ENCODE measurements around the gene SCAMP3. TPM values are rescaled to one million over a fixed set of nuclear protein-coding genes. Genes with fewer than 3 reads are reported as not detected.

SCAMP3 gene
- total RNA-seq, 1 donor from 2014 or later, result 68.9 TPM

DNA sequence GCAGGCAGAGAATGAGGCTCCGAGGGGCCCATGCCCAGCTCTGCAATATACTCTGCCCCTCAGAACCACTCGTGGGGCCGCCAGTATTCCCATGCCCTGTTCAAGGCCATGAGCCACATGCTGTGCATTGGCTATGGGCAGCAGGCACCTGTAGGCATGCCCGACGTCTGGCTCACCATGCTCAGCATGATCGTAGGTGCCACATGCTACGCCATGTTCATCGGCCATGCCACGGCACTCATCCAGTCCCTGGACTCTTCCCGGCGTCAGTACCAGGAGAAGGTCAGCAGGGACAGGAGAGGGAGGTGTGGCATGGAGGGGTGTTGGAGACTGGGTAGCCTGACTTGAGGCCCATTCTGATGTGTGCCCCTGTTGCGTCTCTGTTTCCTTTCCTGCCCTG lies 22.3 kb upstream of the SCAMP3 start:
- Mint-ChIP-seq H3K9me3 (no peaks in the 10 kb centered on the region), H3K4me1 (peaks cover 3% of the 10 kb centered on the region), H3K4me3 (no peak overlapping the region), H3K27ac (ENCODE audit: unreplicated experiment) (no peak overlapping the region), H3K27me3 (ENCODE audit: low read depth) (no peaks in the 10 kb centered on the region), H3K36me3 (ENCODE audit: low read depth) (peaks cover 4% of the 10 kb centered on the region)
- TF ChIP-seq, protein P1, sequence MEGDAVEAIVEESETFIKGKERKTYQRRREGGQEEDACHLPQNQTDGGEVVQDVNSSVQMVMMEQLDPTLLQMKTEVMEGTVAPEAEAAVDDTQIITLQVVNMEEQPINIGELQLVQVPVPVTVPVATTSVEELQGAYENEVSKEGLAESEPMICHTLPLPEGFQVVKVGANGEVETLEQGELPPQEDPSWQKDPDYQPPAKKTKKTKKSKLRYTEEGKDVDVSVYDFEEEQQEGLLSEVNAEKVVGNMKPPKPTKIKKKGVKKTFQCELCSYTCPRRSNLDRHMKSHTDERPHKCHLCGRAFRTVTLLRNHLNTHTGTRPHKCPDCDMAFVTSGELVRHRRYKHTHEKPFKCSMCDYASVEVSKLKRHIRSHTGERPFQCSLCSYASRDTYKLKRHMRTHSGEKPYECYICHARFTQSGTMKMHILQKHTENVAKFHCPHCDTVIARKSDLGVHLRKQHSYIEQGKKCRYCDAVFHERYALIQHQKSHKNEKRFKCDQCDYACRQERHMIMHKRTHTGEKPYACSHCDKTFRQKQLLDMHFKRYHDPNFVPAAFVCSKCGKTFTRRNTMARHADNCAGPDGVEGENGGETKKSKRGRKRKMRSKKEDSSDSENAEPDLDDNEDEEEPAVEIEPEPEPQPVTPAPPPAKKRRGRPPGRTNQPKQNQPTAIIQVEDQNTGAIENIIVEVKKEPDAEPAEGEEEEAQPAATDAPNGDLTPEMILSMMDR (conservative IDR thresholded peaks at IDR 0.05), result no peak
- no peak for DNase-seq (ENCODE audit: low read depth, low spot score)

DNA sequence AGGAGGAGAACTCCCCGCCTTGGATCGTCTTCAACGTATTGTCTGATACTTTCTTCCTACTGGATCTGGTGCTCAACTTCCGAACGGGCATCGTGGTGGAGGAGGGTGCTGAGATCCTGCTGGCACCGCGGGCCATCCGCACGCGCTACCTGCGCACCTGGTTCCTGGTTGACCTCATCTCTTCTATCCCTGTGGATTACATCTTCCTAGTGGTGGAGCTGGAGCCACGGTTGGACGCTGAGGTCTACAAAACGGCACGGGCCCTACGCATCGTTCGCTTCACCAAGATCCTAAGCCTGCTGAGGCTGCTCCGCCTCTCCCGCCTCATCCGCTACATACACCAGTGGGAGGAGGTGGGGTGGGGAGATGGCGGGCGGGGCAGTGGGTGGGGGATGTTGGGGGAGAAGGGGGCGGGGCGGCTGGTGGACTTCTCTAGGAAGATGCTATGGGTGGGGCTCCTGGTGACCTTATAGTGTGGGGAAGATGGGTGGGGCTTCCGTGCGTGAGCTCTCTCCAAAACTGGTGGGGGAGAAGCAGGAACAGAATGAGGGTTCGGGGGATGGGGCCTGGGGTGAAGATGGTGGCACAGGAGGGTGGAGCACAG lies 20.4 kb upstream of the SCAMP3 start:
- H3K9me3 Mint-ChIP-seq, result no peaks in the 10 kb centered on the region
- peaks cover 16% of the 10 kb centered on the region for H3K4me1 Mint-ChIP-seq
- H3K4me3 Mint-ChIP-seq, result no peak overlapping the region
- H3K36me3 Mint-ChIP-seq (ENCODE audit: low read depth), result peaks cover 4% of the 10 kb centered on the region
- no peaks in the 10 kb centered on the region for H3K27me3 Mint-ChIP-seq (ENCODE audit: low read depth)
- TF ChIP-seq, protein P1 (conservative IDR thresholded peaks at IDR 0.05), result no peak
- no peak for DNase-seq (ENCODE audit: low read depth, low spot score)
- no peak overlapping the region for H3K27ac Mint-ChIP-seq (ENCODE audit: unreplicated experiment)

DNA sequence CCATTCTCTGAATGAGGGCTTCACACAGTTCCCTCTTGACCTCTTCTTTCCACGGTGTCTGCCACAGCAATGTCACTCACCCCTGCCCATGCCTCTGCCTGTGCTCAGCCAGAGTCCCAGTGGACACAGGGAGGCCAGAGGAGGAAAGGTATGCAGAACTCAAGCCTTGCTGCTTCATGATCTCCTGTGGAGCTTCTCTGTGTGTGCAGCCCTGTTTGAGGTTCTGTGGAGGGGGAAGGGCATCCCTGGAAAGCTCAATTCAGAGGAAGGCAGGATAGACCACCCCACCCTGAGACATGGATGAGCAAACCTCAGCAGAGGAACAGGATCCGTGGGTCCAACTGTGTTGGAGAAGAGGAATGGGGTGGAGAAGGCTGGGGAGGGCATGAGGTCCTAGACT lies 17.1 kb upstream of the SCAMP3 start:
- Mint-ChIP-seq H3K9me3 (no peaks in the 10 kb centered on the region), H3K27ac (ENCODE audit: unreplicated experiment) (no peak overlapping the region), H3K27me3 (ENCODE audit: low read depth) (no peaks in the 10 kb centered on the region), H3K36me3 (ENCODE audit: low read depth) (peaks cover 4% of the 10 kb centered on the region), H3K4me3 (peak overlapping the region; percentile 90), H3K4me1 (peaks cover 30% of the 10 kb centered on the region)
- TF ChIP-seq, protein P1 (conservative IDR thresholded peaks at IDR 0.05), result no peak
- no peak for DNase-seq (ENCODE audit: low read depth, low spot score)

DNA sequence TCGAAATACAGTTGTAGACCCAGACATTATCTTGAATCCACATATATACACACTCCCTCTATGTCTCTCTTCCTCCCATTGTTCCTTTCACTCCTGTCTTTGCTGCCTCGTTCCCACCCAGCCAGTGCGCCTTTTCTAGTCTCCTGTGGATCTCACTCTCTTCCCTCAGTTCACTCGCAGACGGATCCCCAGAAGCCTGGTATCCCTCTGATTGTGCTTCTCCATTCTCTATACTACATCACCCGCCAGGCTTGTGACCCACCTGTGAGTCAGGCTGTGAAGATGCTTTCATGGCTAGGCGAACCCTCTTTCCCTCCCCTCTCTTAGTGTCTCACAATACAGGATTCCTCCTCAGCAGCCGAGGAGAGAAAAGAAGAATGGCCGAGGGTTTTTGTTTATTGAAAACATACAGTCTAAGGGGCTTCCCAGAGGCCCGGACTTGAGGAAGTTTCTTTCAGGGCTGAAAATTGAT lies 16.6 kb upstream of the SCAMP3 start:
- TF ChIP-seq, protein P1 (conservative IDR thresholded peaks at IDR 0.05), result peak; percentile 5
- no peak for DNase-seq (ENCODE audit: low read depth, low spot score)
- Mint-ChIP-seq H3K9me3 (no peaks in the 10 kb centered on the region), H3K4me1 (peaks cover 32% of the 10 kb centered on the region), H3K27ac (ENCODE audit: unreplicated experiment) (no peak overlapping the region), H3K4me3 (peak overlapping the region; percentile 90), H3K27me3 (ENCODE audit: low read depth) (no peaks in the 10 kb centered on the region), H3K36me3 (ENCODE audit: low read depth) (peaks cover 4% of the 10 kb centered on the region)

DNA sequence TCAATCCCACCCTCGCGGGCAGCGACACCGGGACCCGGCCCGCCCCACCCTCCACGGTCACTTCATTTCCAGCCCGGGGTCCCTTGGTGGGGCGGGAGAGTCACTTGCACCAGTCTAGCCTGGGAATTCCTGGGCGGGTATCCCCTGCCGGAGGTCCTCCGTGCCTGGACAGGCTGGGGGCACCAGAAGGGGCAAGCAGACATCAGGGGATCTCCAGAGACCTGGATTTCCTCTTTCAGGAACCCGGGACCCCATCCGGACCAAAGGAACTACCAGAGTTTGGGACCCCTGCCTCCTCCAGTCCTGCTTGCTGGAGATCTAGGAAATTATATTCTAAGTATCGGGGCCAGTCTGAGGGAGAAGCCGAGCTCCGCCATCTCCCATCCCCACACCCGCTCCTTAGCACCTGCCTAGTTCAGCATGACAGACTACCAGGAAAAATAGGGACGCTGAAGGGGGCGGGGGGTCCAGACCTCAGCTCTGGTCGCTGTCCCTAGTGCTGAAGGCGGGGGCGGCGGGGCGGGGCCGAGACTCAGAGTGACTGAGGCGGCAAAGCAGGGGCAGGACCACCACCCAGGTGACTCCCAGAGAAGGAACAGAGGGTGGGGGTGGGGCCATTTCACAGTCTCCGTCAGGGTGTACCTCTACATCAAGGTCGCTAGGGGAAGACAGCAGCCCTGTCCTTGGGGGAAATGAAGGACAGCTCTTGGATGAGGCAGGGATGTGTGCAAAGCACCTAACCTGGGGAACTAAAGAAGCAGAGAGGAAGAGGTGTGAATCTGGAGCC lies 15.9 kb upstream of the SCAMP3 start:
- Mint-ChIP-seq H3K27ac (ENCODE audit: unreplicated experiment) (no peak overlapping the region), H3K36me3 (ENCODE audit: low read depth) (peaks cover 4% of the 10 kb centered on the region), H3K4me1 (peaks cover 37% of the 10 kb centered on the region), H3K4me3 (peak overlapping the region; percentile 90), H3K27me3 (ENCODE audit: low read depth) (no peaks in the 10 kb centered on the region), H3K9me3 (no peaks in the 10 kb centered on the region)
- DNase-seq (ENCODE audit: low read depth, low spot score), result peak; percentile 58
- TF ChIP-seq, protein P1 (conservative IDR thresholded peaks at IDR 0.05), result peak; percentile 57

Measured in neural crest cell (in vitro differentiated cells).